Transverse colon (tissue), 4 donors: ENCODE data around the gene CNKSR2. TPM values are rescaled to one million over a fixed set of nuclear protein-coding genes. Genes with fewer than 3 reads are reported as not detected.
"Not testable (repeated sequence)": the region's sequence is repeated elsewhere in the genome, so short reads cannot be mapped to it uniquely, and the experiment has no call there.

Experiments used
- DNase-seq: peaks from one replicate; pipeline ENCODE4 v3.0.0-alpha.2; 2019
- H3K27ac ChIP-seq, 4 donors: fragments of 200-600 bp; sonication (generic); 2 replicates each; pipeline ENCODE4 v1.5.1; 2016 to 2018; ENCODE audit warnings: inconsistent platforms in 4 of 4
- H3K27me3 ChIP-seq: fragments of 200-600 bp; sonication (generic); 2 replicates; pipeline ENCODE4 v1.5.1; 2017; ENCODE audit warnings: inconsistent platforms
- H3K36me3 ChIP-seq, 4 donors: fragments of 200-600 bp; sonication (generic); 2 replicates each; pipeline ENCODE4 v1.5.1; 2017 to 2019; ENCODE audit warnings: inconsistent platforms in 4 of 4
- H3K4me1 ChIP-seq, 4 donors: fragments of 200-600 bp; sonication (generic); 2 replicates each; pipeline ENCODE4 v1.5.1; 2017 to 2020; ENCODE audit warnings: inconsistent platforms in 4 of 4
- H3K4me3 ChIP-seq, 4 donors: fragments of 200-600 bp; sonication (generic); 1 replicate in 1 of 4; 2 replicates in 3 of 4; pipeline versions ENCODE4 v1.5.1 to v1.6.1; 2017 to 2019; ENCODE audit warnings: inconsistent platforms in 4 of 4
- H3K9me3 ChIP-seq, 2 donors: fragments of 200-600 bp; sonication (generic); 2 replicates each; pipeline ENCODE4 v1.5.1; 2017 to 2019; ENCODE audit warnings: inconsistent platforms in 2 of 2
- EP300 ChIP-seq: sonication (generic); formaldehyde crosslinking; IDR thresholded peaks from one replicate; pipeline ENCODE4 v1.6.1; 2017; ENCODE audit warnings: antibody characterized with exemption, low read depth
- POLR2A ChIP-seq: fragments of 450-650 bp; IDR thresholded peaks from one replicate; pipeline ENCODE4 v1.6.1; 2016; ENCODE audit warnings: antibody characterized with exemption, mild to moderate bottlenecking, moderate library complexity
- POLR2AphosphoS5 ChIP-seq, 3 donors: sonication (generic); formaldehyde crosslinking; IDR thresholded peaks; one replicate each; pipeline ENCODE4 v1.6.1; 2016; ENCODE audit warnings: antibody characterized with exemption in 3 of 3
- WGBS, 2 donors: methylation state at CpG; one replicate each; pipeline ENCODE4 v1.1.5; 2018; ENCODE audit warnings: low coverage in 1 of 2; 5-methylcytosine and 5-hydroxymethylcytosine counted together
- in situ Hi-C, 4 donors: fragments of 200-750 bp; cut with MboI; loops; one replicate each; pipeline versions ENCODE4 v1.15.0 to v1.15.1; 2017; ENCODE audit warnings: low sequenced_read_pairs in 3 of 4, low pct_ligation_motif_present in 1 of 4, low pct_unique_long_range_greater_than_20kb in 1 of 4
- intact Hi-C: fragments of 100-400 bp; cut with DNase I; formaldehyde crosslinking; loops from one replicate; pipeline ENCODE4 v1.15.1; 2023; ENCODE audit warnings: low total_unique reads
- total RNA-seq, 4 donors: library from RNA; depleted of rRNA; stranded (reverse); fragments of >200 nt; gene quantifications; one replicate each; pipeline ENCODE4 v1.1.0, GENCODE V29; 2016
- TF ChIP-seq, protein P1 (sequence below), 5 experiments: fragments of 200-600 bp in 3 of 5; fragments of 450-650 bp in 2 of 5; sonication (generic) in 3 of 5; IDR thresholded peaks; 1 replicate in 2 of 5; 2 replicates in 3 of 5; pipeline ENCODE4 v1.5.1; 2016 to 2017; ENCODE audit warnings: antibody characterized with exemption in 5 of 5, inconsistent platforms in 3 of 5, mild to moderate bottlenecking in 2 of 5, moderate library complexity in 1 of 5

CNKSR2 gene
- total RNA-seq, 4 donors from 2014 or later, result 0.55 to 15.0 (median 2.7) TPM; not detected in 1

GRCh38 chrX:21509912-21510311 is 135.7 kb downstream of the CNKSR2 start:
- Histone ChIP-seq H3K36me3 (no peaks in the 10 kb centered on the region), H3K27ac (no peak overlapping the region), H3K4me1 (no peaks in the 10 kb centered on the region), H3K9me3 (no peaks in the 10 kb centered on the region), H3K27me3 (no peaks in the 10 kb centered on the region), H3K4me3 (no peak overlapping the region)
- DNase-seq, result no peak
- no peak for TF ChIP-seq EP300
- intact Hi-C loops, result no loop called here
- in situ Hi-C loops, result no loop called here

- Histone ChIP-seq H3K36me3 (no peaks in the 10 kb centered on the region), H3K27me3 (no peaks in the 10 kb centered on the region), H3K9me3 (no peaks in the 10 kb centered on the region), H3K4me3 (no peak overlapping the region), H3K27ac (no peak overlapping the region), H3K4me1 (no peaks in the 10 kb centered on the region)
- intact Hi-C loops, result no loop called here
- 51 to 55% methylated on average over 1 of the region's 1 CpG for WGBS, 2 donors
- TF ChIP-seq POLR2A, result no peak
- TF ChIP-seq EP300, result no peak
- no peak for TF ChIP-seq POLR2AphosphoS5 (IDR thresholded peaks at IDR 0.05)
- TF ChIP-seq, protein P1, sequence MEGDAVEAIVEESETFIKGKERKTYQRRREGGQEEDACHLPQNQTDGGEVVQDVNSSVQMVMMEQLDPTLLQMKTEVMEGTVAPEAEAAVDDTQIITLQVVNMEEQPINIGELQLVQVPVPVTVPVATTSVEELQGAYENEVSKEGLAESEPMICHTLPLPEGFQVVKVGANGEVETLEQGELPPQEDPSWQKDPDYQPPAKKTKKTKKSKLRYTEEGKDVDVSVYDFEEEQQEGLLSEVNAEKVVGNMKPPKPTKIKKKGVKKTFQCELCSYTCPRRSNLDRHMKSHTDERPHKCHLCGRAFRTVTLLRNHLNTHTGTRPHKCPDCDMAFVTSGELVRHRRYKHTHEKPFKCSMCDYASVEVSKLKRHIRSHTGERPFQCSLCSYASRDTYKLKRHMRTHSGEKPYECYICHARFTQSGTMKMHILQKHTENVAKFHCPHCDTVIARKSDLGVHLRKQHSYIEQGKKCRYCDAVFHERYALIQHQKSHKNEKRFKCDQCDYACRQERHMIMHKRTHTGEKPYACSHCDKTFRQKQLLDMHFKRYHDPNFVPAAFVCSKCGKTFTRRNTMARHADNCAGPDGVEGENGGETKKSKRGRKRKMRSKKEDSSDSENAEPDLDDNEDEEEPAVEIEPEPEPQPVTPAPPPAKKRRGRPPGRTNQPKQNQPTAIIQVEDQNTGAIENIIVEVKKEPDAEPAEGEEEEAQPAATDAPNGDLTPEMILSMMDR (IDR thresholded peaks at IDR 0.05), result no peak
- in situ Hi-C loops, result no loop called here
- no peak for DNase-seq
Measured at GRCh38 chrX:21524008-21524407, 149.8 kb downstream of the CNKSR2 start.

- in situ Hi-C loops (no loop called here), intact Hi-C loops (no loop called here)
- Histone ChIP-seq H3K9me3 (no peaks in the 10 kb centered on the region), H3K27me3 (no peaks in the 10 kb centered on the region), H3K36me3 (no peaks in the 10 kb centered on the region), H3K27ac (no peak overlapping the region), H3K4me1 (no peaks in the 10 kb centered on the region), H3K4me3 (no peak overlapping the region)
- TF ChIP-seq POLR2AphosphoS5 (IDR thresholded peaks at IDR 0.05), result no peak
- TF ChIP-seq EP300, result no peak
- TF ChIP-seq, protein P1 (IDR thresholded peaks at IDR 0.05), result no peak
- no peak for TF ChIP-seq POLR2A
- DNase-seq, result no peak
Measured at GRCh38 chrX:21528076-21528475, 153.9 kb downstream of the CNKSR2 start.

DNA sequence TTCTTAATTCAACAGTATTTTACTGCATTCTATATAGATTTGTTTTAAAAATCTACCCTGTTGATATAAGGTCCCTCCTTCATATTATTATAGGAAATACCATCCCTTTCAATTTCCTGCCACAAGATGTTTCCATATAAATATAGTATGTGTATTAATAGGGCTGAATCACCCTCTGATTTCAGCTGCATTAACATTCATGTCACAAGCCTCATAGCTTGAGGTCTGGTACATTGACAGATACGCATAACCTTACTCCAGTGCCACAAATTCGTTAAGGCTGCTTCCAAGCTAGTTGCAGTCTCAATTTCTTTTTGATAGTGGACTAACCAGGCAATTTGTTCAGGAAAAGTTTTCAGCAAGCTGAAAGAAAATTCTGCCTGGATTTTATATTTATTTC is 155.6 kb downstream of the CNKSR2 start:
- intact Hi-C loops (no loop called here), in situ Hi-C loops (no loop called here)
- TF ChIP-seq POLR2A, result no peak
- no peak for TF ChIP-seq EP300
- TF ChIP-seq POLR2AphosphoS5 (IDR thresholded peaks at IDR 0.05), result no peak
- no peaks in the 10 kb centered on the region for H3K36me3 ChIP-seq
- WGBS, 2 donors, result 76% methylated on average over 2 of the region's 2 CpGs; no CpG with 5 or more reads in 1 of the 2 donors
- no peaks in the 10 kb centered on the region for H3K27me3 ChIP-seq
- H3K4me3 ChIP-seq, result no peak overlapping the region
- H3K4me1 ChIP-seq, result no peaks in the 10 kb centered on the region
- no peak overlapping the region for H3K27ac ChIP-seq
- no peaks in the 10 kb centered on the region for H3K9me3 ChIP-seq
- DNase-seq, result no peak

GRCh38 chrX:21544642-21545041 is 170.4 kb downstream of the CNKSR2 start:
- intact Hi-C loops, DNase-seq, H3K4me3 ChIP-seq, H3K9me3 ChIP-seq, H3K27me3 ChIP-seq, H3K36me3 ChIP-seq, H3K4me1 ChIP-seq, in situ Hi-C loops, H3K27ac ChIP-seq: not testable (repeated sequence)
- 71% methylated on average over 3 of the region's 10 CpGs; no CpG with 5 or more reads in 1 of the 2 donors for WGBS, 2 donors

- H3K9me3 ChIP-seq, result no peaks in the 10 kb centered on the region
- 50% methylated on average over 2 of the region's 2 CpGs; no CpG with 5 or more reads in 1 of the 2 donors for WGBS, 2 donors
- no peaks in the 10 kb centered on the region for H3K4me1 ChIP-seq
- H3K27ac ChIP-seq, result no peak overlapping the region
- no peaks in the 10 kb centered on the region for H3K36me3 ChIP-seq
- H3K4me3 ChIP-seq, result no peak overlapping the region
- intact Hi-C loops, result no loop called here
- no peaks in the 10 kb centered on the region for H3K27me3 ChIP-seq
- TF ChIP-seq, protein P1 (IDR thresholded peaks at IDR 0.05), result no peak
- TF ChIP-seq EP300 (no peak), POLR2A (no peak), POLR2AphosphoS5 (IDR thresholded peaks at IDR 0.05) (no peak)
- no peak for DNase-seq
- in situ Hi-C loops, result no loop called here
Measured at GRCh38 chrX:21559417-21559816, 185.2 kb downstream of the CNKSR2 start.
